Measurements from ENCODE around the gene ZNF549.

GRCh38 chr19:57572415-57572947 lies 45.3 kb downstream of the ZNF549 start:
- no peak for TF ChIP-seq ZBTB20 (tag by site-specific recombination; IDR thresholded peaks at IDR 0.05)
- no peak for TF ChIP-seq HOXA7 (CRISPR knock-in tag; IDR thresholded peaks at IDR 0.05; ENCODE audit: borderline replicate concordance)
- no peak for TF ChIP-seq ZBTB17 (tag by site-specific recombination; IDR thresholded peaks at IDR 0.05)
- no peak for TF ChIP-seq ZBTB7A (tag by site-specific recombination; IDR thresholded peaks at IDR 0.05; ENCODE audit: low read depth)
- TF ChIP-seq, protein P1, sequence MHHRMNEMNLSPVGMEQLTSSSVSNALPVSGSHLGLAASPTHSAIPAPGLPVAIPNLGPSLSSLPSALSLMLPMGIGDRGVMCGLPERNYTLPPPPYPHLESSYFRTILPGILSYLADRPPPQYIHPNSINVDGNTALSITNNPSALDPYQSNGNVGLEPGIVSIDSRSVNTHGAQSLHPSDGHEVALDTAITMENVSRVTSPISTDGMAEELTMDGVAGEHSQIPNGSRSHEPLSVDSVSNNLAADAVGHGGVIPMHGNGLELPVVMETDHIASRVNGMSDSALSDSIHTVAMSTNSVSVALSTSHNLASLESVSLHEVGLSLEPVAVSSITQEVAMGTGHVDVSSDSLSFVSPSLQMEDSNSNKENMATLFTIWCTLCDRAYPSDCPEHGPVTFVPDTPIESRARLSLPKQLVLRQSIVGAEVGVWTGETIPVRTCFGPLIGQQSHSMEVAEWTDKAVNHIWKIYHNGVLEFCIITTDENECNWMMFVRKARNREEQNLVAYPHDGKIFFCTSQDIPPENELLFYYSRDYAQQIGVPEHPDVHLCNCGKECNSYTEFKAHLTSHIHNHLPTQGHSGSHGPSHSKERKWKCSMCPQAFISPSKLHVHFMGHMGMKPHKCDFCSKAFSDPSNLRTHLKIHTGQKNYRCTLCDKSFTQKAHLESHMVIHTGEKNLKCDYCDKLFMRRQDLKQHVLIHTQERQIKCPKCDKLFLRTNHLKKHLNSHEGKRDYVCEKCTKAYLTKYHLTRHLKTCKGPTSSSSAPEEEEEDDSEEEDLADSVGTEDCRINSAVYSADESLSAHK (tag by site-specific recombination; IDR thresholded peaks at IDR 0.05): no peak
- TF ChIP-seq ZNF274 (IDR thresholded peaks at IDR 0.05; ENCODE audit: low read length): peak; percentile 83
- TF ChIP-seq ZNF274 (tag by site-specific recombination; IDR thresholded peaks at IDR 0.05; ENCODE audit: borderline replicate concordance): peak; percentile 90; the same call in 1 of the 2 replicates
- no peak for TF ChIP-seq CTCF (tag by site-specific recombination; IDR thresholded peaks at IDR 0.05)
- no peak for TF ChIP-seq INSM2 (tag by site-specific recombination; IDR thresholded peaks at IDR 0.05)
- TF ChIP-seq ZNF473 (tag by site-specific recombination; IDR thresholded peaks at IDR 0.05): no peak
- TF ChIP-seq OSR2 (tag by site-specific recombination; IDR thresholded peaks at IDR 0.05): no peak
- TF ChIP-seq BCL11A (tag by site-specific recombination; IDR thresholded peaks at IDR 0.05; ENCODE audit: low read depth): no peak
